HEK293T (cell line): ENCODE measurements around the gene RDH13.

Source experiments
- ARNT ChIP-seq: fragments of 450-650 bp; IDR thresholded peaks from 2 replicates; pipeline ENCODE4 v1.6.1; 2017; ENCODE audit warnings: mild to moderate bottlenecking
- BHLHE40 ChIP-seq: fragments of 450-650 bp; IDR thresholded peaks from 2 replicates; pipeline ENCODE4 v1.6.1; 2016; ENCODE audit warnings: mild to moderate bottlenecking, moderate library complexity, borderline replicate concordance
- CTBP1 ChIP-seq: fragments of 450-650 bp; IDR thresholded peaks from 2 replicates; pipeline ENCODE4 v1.6.1; 2016; ENCODE audit warnings: borderline replicate concordance
- FOXA1 ChIP-seq: fragments of 450-650 bp; IDR thresholded peaks from 2 replicates; pipeline ENCODE4 v1.6.1; 2016; ENCODE audit warnings: mild to moderate bottlenecking
- FOXM1 ChIP-seq: fragments of 450-650 bp; IDR thresholded peaks from 2 replicates; pipeline ENCODE4 v1.6.1; 2017; ENCODE audit warnings: mild to moderate bottlenecking, borderline replicate concordance
- LEF1 ChIP-seq: fragments of 450-650 bp; IDR thresholded peaks from 2 replicates; pipeline ENCODE4 v1.6.1; 2017; ENCODE audit warnings: mild to moderate bottlenecking, borderline replicate concordance
- SP1 ChIP-seq: fragments of 450-650 bp; IDR thresholded peaks from 2 replicates; pipeline ENCODE4 v1.6.1; 2017
- SUZ12 ChIP-seq: fragments of 450-650 bp; IDR thresholded peaks from 2 replicates; pipeline ENCODE4 v1.6.1; 2016; ENCODE audit warnings: mild to moderate bottlenecking
- TARDBP ChIP-seq: fragments of 450-650 bp; IDR thresholded peaks from 2 replicates; pipeline ENCODE4 v1.6.1; 2016
- ZNF384 ChIP-seq: fragments of 450-650 bp; IDR thresholded peaks from 2 replicates; pipeline ENCODE4 v1.6.1; 2016

- TF ChIP-seq TARDBP (no peak), LEF1 (no peak), SP1 (no peak), ZNF384 (no peak), FOXA1 (no peak), BHLHE40 (no peak), FOXM1 (no peak), SUZ12 (no peak), CTBP1 (no peak), ARNT (no peak)
These were observed 16.0 kb upstream of the RDH13 start for GRCh38 chr19:55078996-55079395.
